ENCODE results near the gene MBD5.

DNA sequence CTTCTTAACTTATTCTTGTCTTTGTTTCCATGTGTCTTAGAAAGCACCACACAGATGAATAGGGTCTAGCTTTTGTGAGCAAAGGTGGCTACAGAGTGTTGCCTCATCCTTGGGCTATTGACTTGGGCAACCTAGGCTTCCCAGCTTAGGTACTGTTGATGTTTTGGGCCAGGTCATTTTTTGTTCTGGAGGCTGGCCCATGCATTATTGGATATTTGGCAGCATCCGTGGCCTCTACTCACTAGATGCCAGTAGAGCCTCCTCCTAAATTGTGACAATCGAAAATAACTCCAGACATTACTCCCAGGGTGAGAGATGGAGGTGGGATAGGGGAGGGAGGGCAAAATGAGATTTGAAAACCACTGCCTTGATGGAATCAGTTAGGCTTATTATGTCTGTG lies 496.4 kb downstream of the MBD5 start:
- no peak for TF ChIP-seq EGR1 (IDR thresholded peaks at IDR 0.05)
- no peak for TF ChIP-seq TAF1 (IDR thresholded peaks at IDR 0.05; ENCODE audit: low read depth)
- no peak for TF ChIP-seq FOXM1 (IDR thresholded peaks at IDR 0.05; ENCODE audit: borderline replicate concordance, low read depth)
- TF ChIP-seq, protein P1, sequence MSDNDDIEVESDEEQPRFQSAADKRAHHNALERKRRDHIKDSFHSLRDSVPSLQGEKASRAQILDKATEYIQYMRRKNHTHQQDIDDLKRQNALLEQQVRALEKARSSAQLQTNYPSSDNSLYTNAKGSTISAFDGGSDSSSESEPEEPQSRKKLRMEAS (IDR thresholded peaks at IDR 0.05): no peak
- no peak for TF ChIP-seq YY1 (IDR thresholded peaks at IDR 0.05; ENCODE audit: low read depth)
- no peak for TF ChIP-seq NFIC (IDR thresholded peaks at IDR 0.05)
- TF ChIP-seq, protein P2, sequence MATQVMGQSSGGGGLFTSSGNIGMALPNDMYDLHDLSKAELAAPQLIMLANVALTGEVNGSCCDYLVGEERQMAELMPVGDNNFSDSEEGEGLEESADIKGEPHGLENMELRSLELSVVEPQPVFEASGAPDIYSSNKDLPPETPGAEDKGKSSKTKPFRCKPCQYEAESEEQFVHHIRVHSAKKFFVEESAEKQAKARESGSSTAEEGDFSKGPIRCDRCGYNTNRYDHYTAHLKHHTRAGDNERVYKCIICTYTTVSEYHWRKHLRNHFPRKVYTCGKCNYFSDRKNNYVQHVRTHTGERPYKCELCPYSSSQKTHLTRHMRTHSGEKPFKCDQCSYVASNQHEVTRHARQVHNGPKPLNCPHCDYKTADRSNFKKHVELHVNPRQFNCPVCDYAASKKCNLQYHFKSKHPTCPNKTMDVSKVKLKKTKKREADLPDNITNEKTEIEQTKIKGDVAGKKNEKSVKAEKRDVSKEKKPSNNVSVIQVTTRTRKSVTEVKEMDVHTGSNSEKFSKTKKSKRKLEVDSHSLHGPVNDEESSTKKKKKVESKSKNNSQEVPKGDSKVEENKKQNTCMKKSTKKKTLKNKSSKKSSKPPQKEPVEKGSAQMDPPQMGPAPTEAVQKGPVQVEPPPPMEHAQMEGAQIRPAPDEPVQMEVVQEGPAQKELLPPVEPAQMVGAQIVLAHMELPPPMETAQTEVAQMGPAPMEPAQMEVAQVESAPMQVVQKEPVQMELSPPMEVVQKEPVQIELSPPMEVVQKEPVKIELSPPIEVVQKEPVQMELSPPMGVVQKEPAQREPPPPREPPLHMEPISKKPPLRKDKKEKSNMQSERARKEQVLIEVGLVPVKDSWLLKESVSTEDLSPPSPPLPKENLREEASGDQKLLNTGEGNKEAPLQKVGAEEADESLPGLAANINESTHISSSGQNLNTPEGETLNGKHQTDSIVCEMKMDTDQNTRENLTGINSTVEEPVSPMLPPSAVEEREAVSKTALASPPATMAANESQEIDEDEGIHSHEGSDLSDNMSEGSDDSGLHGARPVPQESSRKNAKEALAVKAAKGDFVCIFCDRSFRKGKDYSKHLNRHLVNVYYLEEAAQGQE (IDR thresholded peaks at IDR 0.05; ENCODE audit: low read depth): no peak
- TF ChIP-seq EP300 (IDR thresholded peaks at IDR 0.05; ENCODE audit: borderline replicate concordance): no peak
- no peak for TF ChIP-seq ZBTB7A (IDR thresholded peaks at IDR 0.05; ENCODE audit: low read depth)
